ENCODE measurements around the gene SLC38A5. TPM values are rescaled to one million over a fixed set of nuclear protein-coding genes. Genes with fewer than 3 reads are reported as not detected.

The SLC38A5 gene
- total and polyA plus RNA-seq, 2 donors (not counting 3 experiments of a cell fraction or from before 2014, with no cell fraction given), result 21.6 to 28.8 TPM

DNA sequence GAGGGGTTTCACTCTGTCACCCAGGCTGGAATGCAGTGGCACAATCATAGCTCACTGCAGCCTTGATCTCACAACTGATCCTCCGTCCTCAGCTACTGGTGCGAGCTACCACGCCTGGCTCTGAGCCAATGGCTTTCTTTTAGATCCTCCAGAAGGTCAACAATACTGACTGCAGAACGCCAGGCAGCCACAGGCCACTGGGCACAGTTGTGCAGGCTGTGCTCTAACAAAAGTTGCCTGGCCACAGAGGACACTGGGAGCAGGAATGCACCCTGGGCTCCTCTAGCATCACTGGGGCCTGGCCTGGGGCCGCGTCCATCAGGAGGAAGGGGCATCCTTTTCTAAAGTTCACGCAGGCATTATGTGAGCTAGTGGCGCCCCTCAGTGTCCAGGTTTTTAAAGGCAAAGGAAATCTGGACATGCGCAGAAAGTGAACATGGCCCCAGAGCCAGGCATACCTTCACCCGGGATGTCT, 23.9 kb upstream of the SLC38A5 start:
- CTCF ChIA-PET, result interaction anchor here (0.5 to 3.0 kb wide), 5 partner anchors 20 to 467 kb away, joined by 3 to 40 read pairs (median 4); no protein-coding TSS in a partner anchor
- POLR2A ChIA-PET, result no interaction called here
- FAIRE-seq (peak; percentile 83), DNase-seq (ENCODE audit: low read depth, low spot score) (peak; percentile 35)
- Histone ChIP-seq H3K27ac (ENCODE audit: insufficient read depth, low read depth, low read length) (no peak overlapping the region), H3K27me3 (ENCODE audit: control insufficient read depth in 2 of 2, insufficient read depth in 2 of 2, low read length in 2 of 2) (no peaks in the 10 kb centered on the region), H3K4me1 (ENCODE audit: control insufficient read depth, extremely low read depth, insufficient read depth, low read length) (peaks cover 14% of the 10 kb centered on the region), H2AFZ (ENCODE audit: low read depth, low read length) (no peak overlapping the region), H3K9me1 (replicated peaks; ENCODE audit: control insufficient read depth, extremely low read depth, insufficient read depth, low read length) (no peaks in the 10 kb centered on the region), H3K36me3 (ENCODE audit: control insufficient read depth in 2 of 2, extremely low read depth in 1 of 2, insufficient read depth in 2 of 2, low read length in 2 of 2) (no peaks in the 10 kb centered on the region), H4K20me1 (replicated peaks; ENCODE audit: control insufficient read depth, extremely low read depth, insufficient read depth, low read length) (no peaks in the 10 kb centered on the region), H3K4me2 (ENCODE audit: insufficient read depth, low read length) (no peak overlapping the region), H3K9ac (replicated peaks; ENCODE audit: extremely low read depth, insufficient read depth, low read length) (no peak overlapping the region), H3K79me2 (ENCODE audit: control insufficient read depth, insufficient read depth, low read length) (no peaks in the 10 kb centered on the region), H3K9me3 (replicated peaks; ENCODE audit: control insufficient read depth, insufficient read depth, low read length) (no peaks in the 10 kb centered on the region), H3K4me3 (replicated peaks in 1 of 3; ENCODE audit: insufficient read depth in 1 of 3, low read depth in 1 of 3, low read length in 3 of 3) (no peak overlapping the region)
- intact Hi-C loops (cut with micrococcal nuclease), result loop anchor here (1.0 kb wide), 1 partner anchor 411 kb away; no protein-coding TSS in a partner anchor
- TF ChIP-seq, protein P1, sequence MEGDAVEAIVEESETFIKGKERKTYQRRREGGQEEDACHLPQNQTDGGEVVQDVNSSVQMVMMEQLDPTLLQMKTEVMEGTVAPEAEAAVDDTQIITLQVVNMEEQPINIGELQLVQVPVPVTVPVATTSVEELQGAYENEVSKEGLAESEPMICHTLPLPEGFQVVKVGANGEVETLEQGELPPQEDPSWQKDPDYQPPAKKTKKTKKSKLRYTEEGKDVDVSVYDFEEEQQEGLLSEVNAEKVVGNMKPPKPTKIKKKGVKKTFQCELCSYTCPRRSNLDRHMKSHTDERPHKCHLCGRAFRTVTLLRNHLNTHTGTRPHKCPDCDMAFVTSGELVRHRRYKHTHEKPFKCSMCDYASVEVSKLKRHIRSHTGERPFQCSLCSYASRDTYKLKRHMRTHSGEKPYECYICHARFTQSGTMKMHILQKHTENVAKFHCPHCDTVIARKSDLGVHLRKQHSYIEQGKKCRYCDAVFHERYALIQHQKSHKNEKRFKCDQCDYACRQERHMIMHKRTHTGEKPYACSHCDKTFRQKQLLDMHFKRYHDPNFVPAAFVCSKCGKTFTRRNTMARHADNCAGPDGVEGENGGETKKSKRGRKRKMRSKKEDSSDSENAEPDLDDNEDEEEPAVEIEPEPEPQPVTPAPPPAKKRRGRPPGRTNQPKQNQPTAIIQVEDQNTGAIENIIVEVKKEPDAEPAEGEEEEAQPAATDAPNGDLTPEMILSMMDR (IDR thresholded peaks at IDR 0.05; ENCODE audit: extremely low read depth in 1 of 2, insufficient read depth in 1 of 2, low read depth in 1 of 2, low read length in 2 of 2), result peak; percentile 18 to 20
- TF ChIP-seq EZH2 (IDR thresholded peaks at IDR 0.05; ENCODE audit: borderline replicate concordance, low read depth, low read length, severe bottlenecking), result no peak
- no TSS peak for BruUV-seq (replicated peaks)
- dilution Hi-C loops (cut with MboI; ENCODE audit: extremely low pct_ligation_motif_present, low sequenced_read_pairs), result no loop called here

DNA sequence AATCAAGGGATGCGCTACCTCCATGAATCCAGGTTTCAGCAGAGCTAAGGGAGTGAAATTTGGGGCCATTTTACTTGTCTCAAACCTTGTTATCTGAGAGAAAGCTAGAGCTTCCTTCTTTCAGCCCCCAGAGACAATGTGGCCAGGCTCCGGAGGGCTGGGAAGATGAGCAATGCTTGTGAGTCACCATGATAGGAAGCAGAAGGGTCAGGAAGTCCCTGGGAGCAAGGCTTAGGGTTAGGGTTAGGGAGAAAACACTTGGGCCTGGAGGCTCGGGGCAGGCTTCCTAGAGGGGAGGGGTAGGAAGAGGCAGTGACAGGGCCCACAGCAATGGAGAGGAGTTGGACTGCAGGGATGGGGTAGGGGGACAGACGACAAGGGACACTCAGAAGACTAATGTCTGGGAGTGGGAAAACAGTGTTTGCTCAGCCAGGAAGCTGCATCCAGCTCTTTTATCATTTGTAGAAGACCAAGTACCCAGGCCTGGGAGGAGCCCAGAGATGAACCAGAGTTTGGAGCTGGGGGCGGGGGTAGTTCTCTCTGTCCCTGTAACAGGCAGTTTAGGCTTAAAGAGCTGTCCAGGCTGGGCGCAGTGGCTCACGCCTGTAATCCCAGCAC, 22.3 kb upstream of the SLC38A5 start:
- Histone ChIP-seq H3K9ac (replicated peaks; ENCODE audit: extremely low read depth, insufficient read depth, low read length) (no peak overlapping the region), H3K4me3 (replicated peaks in 1 of 3; ENCODE audit: insufficient read depth in 1 of 3, low read depth in 1 of 3, low read length in 3 of 3) (no peak overlapping the region), H3K27ac (ENCODE audit: insufficient read depth, low read depth, low read length) (no peak overlapping the region), H2AFZ (ENCODE audit: low read depth, low read length) (no peak overlapping the region), H3K9me3 (replicated peaks; ENCODE audit: control insufficient read depth, insufficient read depth, low read length) (no peaks in the 10 kb centered on the region), H3K36me3 (ENCODE audit: control insufficient read depth in 2 of 2, extremely low read depth in 1 of 2, insufficient read depth in 2 of 2, low read length in 2 of 2) (no peaks in the 10 kb centered on the region), H3K79me2 (ENCODE audit: control insufficient read depth, insufficient read depth, low read length) (no peaks in the 10 kb centered on the region), H4K20me1 (replicated peaks; ENCODE audit: control insufficient read depth, extremely low read depth, insufficient read depth, low read length) (no peaks in the 10 kb centered on the region), H3K4me1 (ENCODE audit: control insufficient read depth, extremely low read depth, insufficient read depth, low read length) (peaks cover 7% of the 10 kb centered on the region), H3K9me1 (replicated peaks; ENCODE audit: control insufficient read depth, extremely low read depth, insufficient read depth, low read length) (no peaks in the 10 kb centered on the region), H3K4me2 (ENCODE audit: insufficient read depth, low read length) (no peak overlapping the region), H3K27me3 (ENCODE audit: control insufficient read depth in 2 of 2, insufficient read depth in 2 of 2, low read length in 2 of 2) (no peaks in the 10 kb centered on the region)
- BruUV-seq (replicated peaks), result no TSS peak
- TF ChIP-seq FOS (IDR thresholded peaks at IDR 0.05; ENCODE audit: borderline replicate concordance, insufficient read depth, low read length) (peak; percentile 57), JUN (IDR thresholded peaks at IDR 0.05; ENCODE audit: borderline replicate concordance, insufficient read depth, insufficient read length, low read depth) (no peak)
- FAIRE-seq (no peak), DNase-seq (ENCODE audit: low read depth, low spot score) (no peak)
- intact Hi-C loops (cut with micrococcal nuclease) (no loop called here), dilution Hi-C loops (cut with MboI; ENCODE audit: extremely low pct_ligation_motif_present, low sequenced_read_pairs) (no loop called here)
- ChIA-PET CTCF (interaction anchor here (3.0 kb wide), 1 partner anchor 409 kb away, joined by 40 read pairs; no protein-coding TSS in a partner anchor), POLR2A (no interaction called here)
